ENCODE data around the gene COL24A1. TPM values are rescaled to one million over a fixed set of nuclear protein-coding genes. Genes with fewer than 3 reads are reported as not detected.

The COL24A1 gene
- total and polyA plus RNA-seq, 8 donors: 0.02 to 0.34 (median 0.06) TPM; not detected in 3

DNA sequence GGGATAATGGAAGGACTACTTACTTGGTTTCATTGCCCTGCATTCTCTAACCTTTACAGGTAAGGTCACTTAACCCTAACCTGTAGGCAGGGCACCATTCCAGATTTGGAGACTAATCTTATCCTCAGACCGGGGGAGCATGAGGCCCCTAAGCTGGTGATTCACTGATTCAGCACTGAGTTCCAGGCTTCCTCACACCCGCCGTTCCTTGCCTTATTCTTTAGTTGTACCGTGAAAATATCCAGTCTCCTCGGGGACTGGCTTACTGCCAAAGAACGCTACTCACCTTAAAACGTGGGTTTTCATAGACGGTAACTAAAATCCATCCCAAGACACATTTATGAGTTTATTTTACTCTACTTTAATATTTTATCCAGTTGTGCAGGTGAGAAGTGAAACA is 44.3 kb upstream of the COL24A1 start:
- Histone ChIP-seq H3K9me3 (no peaks in the 10 kb centered on the region), H3K27me3 (no peaks in the 10 kb centered on the region), H3K27ac (no peak overlapping the region), H3K36me3 (no peaks in the 10 kb centered on the region), H3K4me1 (no peaks in the 10 kb centered on the region), H3K4me3 (no peak overlapping the region)
- WGBS, 2 donors: 56 to 74% methylated on average over 8 of the region's 8 CpGs
- ATAC-seq: no peak
- DNase-seq: no peak
- TF ChIP-seq, protein P1, sequence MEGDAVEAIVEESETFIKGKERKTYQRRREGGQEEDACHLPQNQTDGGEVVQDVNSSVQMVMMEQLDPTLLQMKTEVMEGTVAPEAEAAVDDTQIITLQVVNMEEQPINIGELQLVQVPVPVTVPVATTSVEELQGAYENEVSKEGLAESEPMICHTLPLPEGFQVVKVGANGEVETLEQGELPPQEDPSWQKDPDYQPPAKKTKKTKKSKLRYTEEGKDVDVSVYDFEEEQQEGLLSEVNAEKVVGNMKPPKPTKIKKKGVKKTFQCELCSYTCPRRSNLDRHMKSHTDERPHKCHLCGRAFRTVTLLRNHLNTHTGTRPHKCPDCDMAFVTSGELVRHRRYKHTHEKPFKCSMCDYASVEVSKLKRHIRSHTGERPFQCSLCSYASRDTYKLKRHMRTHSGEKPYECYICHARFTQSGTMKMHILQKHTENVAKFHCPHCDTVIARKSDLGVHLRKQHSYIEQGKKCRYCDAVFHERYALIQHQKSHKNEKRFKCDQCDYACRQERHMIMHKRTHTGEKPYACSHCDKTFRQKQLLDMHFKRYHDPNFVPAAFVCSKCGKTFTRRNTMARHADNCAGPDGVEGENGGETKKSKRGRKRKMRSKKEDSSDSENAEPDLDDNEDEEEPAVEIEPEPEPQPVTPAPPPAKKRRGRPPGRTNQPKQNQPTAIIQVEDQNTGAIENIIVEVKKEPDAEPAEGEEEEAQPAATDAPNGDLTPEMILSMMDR (IDR thresholded peaks at IDR 0.05): no peak
- intact Hi-C loops (cut with DNase I): no loop called here
- FAIRE-seq: no peak

- Histone ChIP-seq H3K9me3 (no peaks in the 10 kb centered on the region), H3K4me1 (no peaks in the 10 kb centered on the region), H3K36me3 (no peaks in the 10 kb centered on the region), H3K27me3 (no peaks in the 10 kb centered on the region), H3K27ac (no peak overlapping the region), H3K4me3 (no peak overlapping the region)
- WGBS, 2 donors: 8 to 16% methylated on average over 1 of the region's 1 CpG
- FAIRE-seq (no peak), ATAC-seq (no peak), DNase-seq (no peak)
- intact Hi-C loops (cut with DNase I): no loop called here
- TF ChIP-seq, protein P1 (IDR thresholded peaks at IDR 0.05): no peak
Measured at GRCh38 chr1:86197206-86197855, 40.8 kb upstream of the COL24A1 start.

DNA sequence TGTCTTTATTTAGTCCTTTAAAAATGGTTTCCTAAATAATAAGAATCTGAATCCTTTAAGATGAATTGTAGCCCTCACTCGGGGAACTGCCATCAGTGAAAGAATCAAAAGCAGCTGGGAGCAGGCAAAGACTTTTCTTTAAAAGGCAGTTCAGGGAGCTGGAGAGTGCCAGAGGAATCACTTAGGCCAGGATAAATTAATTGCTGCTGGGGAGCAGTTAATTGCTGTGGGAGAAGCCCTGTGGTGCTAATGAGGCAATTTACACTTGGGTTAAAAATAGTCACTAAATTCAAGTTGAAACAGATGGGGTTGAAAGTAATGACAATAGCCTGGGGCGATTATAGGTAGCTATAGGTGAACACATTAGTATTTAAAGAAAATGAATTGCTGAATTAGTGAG is 38.7 kb upstream of the COL24A1 start:
- Histone ChIP-seq H3K4me1 (no peaks in the 10 kb centered on the region), H3K27me3 (no peaks in the 10 kb centered on the region), H3K4me3 (no peak overlapping the region), H3K27ac (no peak overlapping the region), H3K36me3 (no peaks in the 10 kb centered on the region), H3K9me3 (no peaks in the 10 kb centered on the region)
- DNase-seq (no peak), FAIRE-seq (no peak), ATAC-seq (no peak)
- 38 to 46% methylated on average over 2 of the region's 2 CpGs for WGBS, 2 donors
- intact Hi-C loops (cut with DNase I): no loop called here
- TF ChIP-seq, protein P1 (IDR thresholded peaks at IDR 0.05): no peak

DNA sequence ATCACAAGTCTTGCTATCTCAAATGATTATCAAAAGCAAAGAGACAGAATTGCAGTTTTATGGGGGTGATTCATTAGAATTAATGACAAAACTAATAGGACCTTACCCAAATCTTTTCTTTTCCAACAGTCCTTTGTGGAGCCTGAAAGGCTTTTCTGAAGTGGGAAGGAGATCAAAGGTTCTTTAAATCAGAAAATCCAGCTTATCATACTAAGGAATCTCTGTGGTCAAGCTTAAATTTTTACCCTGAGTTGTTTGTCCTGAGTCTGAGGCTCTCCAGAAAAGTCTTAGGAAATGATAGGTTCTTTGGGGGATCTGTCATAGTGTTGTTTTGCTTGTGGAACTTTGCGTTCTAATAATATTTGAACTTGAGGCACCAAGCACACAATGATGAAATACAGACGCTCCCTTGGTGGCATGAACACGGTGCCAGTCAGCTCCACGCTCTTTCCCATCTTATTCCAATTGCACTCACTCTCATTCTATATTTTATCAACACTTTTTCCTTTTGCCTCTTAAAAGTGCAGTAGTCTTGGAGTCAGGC is 38.0 kb upstream of the COL24A1 start:
- TF ChIP-seq, protein P1 (IDR thresholded peaks at IDR 0.05): no peak
- no peak overlapping the region for H3K4me3 ChIP-seq
- WGBS, 2 donors: 57 to 70% methylated on average over 4 of the region's 4 CpGs
- intact Hi-C loops (cut with DNase I): no loop called here
- no peaks in the 10 kb centered on the region for H3K9me3 ChIP-seq
- no peaks in the 10 kb centered on the region for H3K36me3 ChIP-seq
- no peaks in the 10 kb centered on the region for H3K27me3 ChIP-seq
- no peak for ATAC-seq
- no peaks in the 10 kb centered on the region for H3K4me1 ChIP-seq
- no peak for FAIRE-seq
- no peak for DNase-seq
- H3K27ac ChIP-seq: no peak overlapping the region

- intact Hi-C loops (cut with DNase I): no loop called here
- H3K9me3 ChIP-seq: no peaks in the 10 kb centered on the region
- no peaks in the 10 kb centered on the region for H3K4me1 ChIP-seq
- H3K27me3 ChIP-seq: no peaks in the 10 kb centered on the region
- 83 to 97% methylated on average over 1 of the region's 1 CpG for WGBS, 2 donors
- no peak for ATAC-seq
- TF ChIP-seq, protein P1 (IDR thresholded peaks at IDR 0.05): no peak
- DNase-seq: no peak
- FAIRE-seq: no peak
- no peak overlapping the region for H3K4me3 ChIP-seq
- no peaks in the 10 kb centered on the region for H3K36me3 ChIP-seq
- no peak overlapping the region for H3K27ac ChIP-seq
Measured at GRCh38 chr1:86192417-86192816, 35.8 kb upstream of the COL24A1 start.

All from pancreas (tissue), 10 donors.